Kidney epithelial cell (primary cell): ENCODE data around the gene SPNS1. TPM values are rescaled to one million over a fixed set of nuclear protein-coding genes. Genes with fewer than 3 reads are reported as not detected.
"Not testable (repeated sequence)": the region's sequence is repeated elsewhere in the genome, so short reads cannot be mapped to it uniquely, and the experiment has no call there.

ENCODE experiments used
- DNase-seq: peaks from one replicate; pipeline ENCODE4 v3.0.0-alpha.2; 2010; ENCODE audit warnings: low read depth
- H3K27me3 ChIP-seq: 2 replicates; pipeline ENCODE4 v1.6.0; 2011; ENCODE audit warnings: low read length; ENCODE audit not compliant: control insufficient read depth, insufficient read depth
- H3K36me3 ChIP-seq: 2 replicates; pipeline ENCODE4 v1.5.1; 2011; ENCODE audit warnings: low read length; ENCODE audit not compliant: control insufficient read depth, insufficient read depth
- H3K4me3 ChIP-seq: 2 replicates; pipeline ENCODE4 v1.5.1; 2011; ENCODE audit warnings: low read depth, mild to moderate bottlenecking, control low read depth, low read length
- total RNA-seq: library from RNA; depleted of rRNA; stranded (reverse); fragments of >200 nt; gene quantifications from 2 replicates; pipeline ENCODE4 v1.2.3, GENCODE V29; 2015
- TF ChIP-seq, protein P1 (sequence below): IDR thresholded peaks from 2 replicates; pipeline ENCODE4 v1.5.1; 2011; ENCODE audit warnings: mild to moderate bottlenecking, moderate library complexity, low read length, control low read depth, inconsistent platforms; ENCODE audit not compliant: insufficient read depth, poor library complexity, severe bottlenecking

Gene SPNS1
- total RNA-seq, 1 donor from 2014 or later: 77.2 TPM

GRCh38 chr16:28935924-28936783 lies 38.4 kb upstream of the SPNS1 start:
- TF ChIP-seq, protein P1, sequence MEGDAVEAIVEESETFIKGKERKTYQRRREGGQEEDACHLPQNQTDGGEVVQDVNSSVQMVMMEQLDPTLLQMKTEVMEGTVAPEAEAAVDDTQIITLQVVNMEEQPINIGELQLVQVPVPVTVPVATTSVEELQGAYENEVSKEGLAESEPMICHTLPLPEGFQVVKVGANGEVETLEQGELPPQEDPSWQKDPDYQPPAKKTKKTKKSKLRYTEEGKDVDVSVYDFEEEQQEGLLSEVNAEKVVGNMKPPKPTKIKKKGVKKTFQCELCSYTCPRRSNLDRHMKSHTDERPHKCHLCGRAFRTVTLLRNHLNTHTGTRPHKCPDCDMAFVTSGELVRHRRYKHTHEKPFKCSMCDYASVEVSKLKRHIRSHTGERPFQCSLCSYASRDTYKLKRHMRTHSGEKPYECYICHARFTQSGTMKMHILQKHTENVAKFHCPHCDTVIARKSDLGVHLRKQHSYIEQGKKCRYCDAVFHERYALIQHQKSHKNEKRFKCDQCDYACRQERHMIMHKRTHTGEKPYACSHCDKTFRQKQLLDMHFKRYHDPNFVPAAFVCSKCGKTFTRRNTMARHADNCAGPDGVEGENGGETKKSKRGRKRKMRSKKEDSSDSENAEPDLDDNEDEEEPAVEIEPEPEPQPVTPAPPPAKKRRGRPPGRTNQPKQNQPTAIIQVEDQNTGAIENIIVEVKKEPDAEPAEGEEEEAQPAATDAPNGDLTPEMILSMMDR: no peak
- H3K36me3 ChIP-seq: no peaks in the 10 kb centered on the region
- H3K4me3 ChIP-seq: no peak overlapping the region
- H3K27me3 ChIP-seq: no peaks in the 10 kb centered on the region
- DNase-seq: no peak

DNA sequence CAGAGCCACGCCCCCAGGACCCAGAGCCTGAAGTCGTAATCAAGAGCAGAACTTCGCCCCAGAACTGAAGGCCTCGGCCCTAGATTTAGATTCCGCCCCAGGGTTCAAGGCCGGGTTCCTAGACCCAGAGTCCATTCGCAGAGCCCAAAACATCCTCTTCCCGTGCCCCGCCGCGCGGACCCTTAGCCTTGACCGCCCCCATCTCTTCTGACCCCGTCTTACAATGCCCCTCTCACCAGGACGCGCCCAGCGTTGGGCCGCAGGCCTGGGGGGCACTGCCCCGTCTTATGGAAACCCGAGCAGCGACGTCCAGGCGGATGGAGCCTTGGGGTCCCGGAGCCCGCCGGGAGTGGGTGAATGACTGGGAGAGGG lies 37.8 kb upstream of the SPNS1 start:
- Histone ChIP-seq H3K36me3 (no peaks in the 10 kb centered on the region), H3K27me3 (no peaks in the 10 kb centered on the region), H3K4me3 (no peak overlapping the region)
- DNase-seq: no peak
- TF ChIP-seq, protein P1: no peak

DNA sequence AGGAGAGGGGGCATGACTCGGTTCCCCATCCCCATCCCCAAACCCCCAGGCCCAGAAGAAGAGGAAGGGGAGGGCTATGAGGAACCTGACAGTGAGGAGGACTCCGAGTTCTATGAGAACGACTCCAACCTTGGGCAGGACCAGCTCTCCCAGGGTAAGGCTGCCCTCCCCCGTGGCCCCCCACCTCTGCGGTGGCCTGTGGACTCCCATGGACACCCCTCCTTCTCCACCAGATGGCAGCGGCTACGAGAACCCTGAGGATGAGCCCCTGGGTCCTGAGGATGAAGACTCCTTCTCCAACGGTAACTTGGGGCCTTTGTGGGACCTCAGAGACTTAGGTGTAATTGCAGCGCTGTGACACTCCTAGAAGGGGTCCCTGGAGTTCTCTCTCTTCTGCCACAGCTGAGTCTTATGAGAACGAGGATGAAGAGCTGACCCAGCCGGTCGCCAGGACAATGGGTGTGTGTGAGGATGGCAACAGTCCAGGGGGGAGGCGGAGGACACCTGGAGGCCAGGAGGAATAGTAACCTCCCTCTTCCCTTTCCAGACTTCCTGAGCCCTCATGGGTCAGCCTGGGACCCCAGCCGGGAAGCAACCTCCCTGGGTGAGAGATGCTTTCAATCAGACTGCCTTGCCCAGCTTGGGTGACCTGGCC lies 37.2 kb upstream of the SPNS1 start:
- Histone ChIP-seq H3K36me3 (no peaks in the 10 kb centered on the region), H3K27me3 (no peaks in the 10 kb centered on the region), H3K4me3 (no peak overlapping the region)
- no peak for DNase-seq
- TF ChIP-seq, protein P1: no peak

DNA sequence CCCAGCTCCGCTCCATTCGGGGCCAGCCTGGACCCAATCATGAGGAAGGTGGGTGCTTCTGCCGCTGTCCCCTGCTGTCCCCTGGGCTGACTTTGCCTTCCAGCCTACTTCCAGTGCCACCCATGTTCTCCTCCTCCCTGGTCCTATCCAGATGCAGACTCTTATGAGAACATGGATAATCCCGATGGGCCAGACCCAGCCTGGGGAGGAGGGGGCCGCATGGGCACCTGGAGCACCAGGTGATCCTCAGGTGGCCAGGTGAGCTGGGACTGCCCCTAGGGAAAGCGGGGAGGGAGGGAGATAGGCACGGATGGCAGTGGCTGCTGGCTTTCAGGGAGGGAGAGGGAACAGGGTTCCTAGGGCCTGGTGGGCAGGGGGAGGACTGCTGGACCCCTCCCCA lies 35.9 kb upstream of the SPNS1 start:
- Histone ChIP-seq H3K36me3 (no peaks in the 10 kb centered on the region), H3K4me3 (no peak overlapping the region), H3K27me3 (no peaks in the 10 kb centered on the region)
- no peak for DNase-seq
- TF ChIP-seq, protein P1: no peak

DNA sequence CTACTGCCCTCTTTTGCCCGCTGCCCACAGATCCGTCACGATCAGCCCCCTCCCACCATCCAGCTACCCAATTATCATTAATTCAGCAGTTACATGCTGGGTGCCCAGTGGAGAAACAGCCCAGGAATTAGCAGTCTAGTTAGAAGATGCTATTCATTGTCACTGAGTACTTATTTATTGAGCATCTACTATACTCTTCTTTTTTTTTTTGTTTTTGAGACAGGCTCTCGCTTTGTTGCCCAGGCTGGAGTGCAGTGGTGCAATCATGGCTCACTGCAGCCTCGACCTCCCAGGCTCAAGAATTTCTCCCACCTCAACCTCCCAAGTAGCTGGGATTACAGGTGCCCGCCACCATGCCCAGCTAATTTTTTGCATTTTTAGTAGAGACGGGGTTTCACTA lies 34.8 kb upstream of the SPNS1 start:
- not testable (repeated sequence) for H3K4me3 ChIP-seq, H3K27me3 ChIP-seq, DNase-seq, H3K36me3 ChIP-seq

- no peak overlapping the region for H3K4me3 ChIP-seq
- TF ChIP-seq, protein P1: no peak
- no peak for DNase-seq
- H3K27me3 ChIP-seq: no peaks in the 10 kb centered on the region
- H3K36me3 ChIP-seq: no peaks in the 10 kb centered on the region
These were observed 31.3 kb upstream of the SPNS1 start for GRCh38 chr16:28943281-28943680.
